Stomach (tissue), 9 donors: ENCODE data around the gene IFFO2. TPM values are rescaled to one million over a fixed set of nuclear protein-coding genes. Genes with fewer than 3 reads are reported as not detected.

Experiments
- DNase-seq, 2 donors: peaks; one replicate each; pipeline versions ENCODE4 v3.0.0 to v3.0.0-alpha.2; 2013 to 2019
- H3K27ac ChIP-seq, 5 donors: fragments of 200-600 bp in 4 of 5; sonication (generic) in 4 of 5; one replicate each; pipeline ENCODE4 v1.5.1; 2013 to 2019; ENCODE audit warnings: mild to moderate bottlenecking in 1 of 5, moderate library complexity in 1 of 5
- H3K27me3 ChIP-seq, 3 donors: fragments of 200-600 bp; sonication (generic); one replicate each; pipeline ENCODE4 v1.5.1; 2017 to 2019; ENCODE audit warnings: mixed run types in 1 of 3
- H3K36me3 ChIP-seq, 4 donors: fragments of 200-600 bp; sonication (generic); 1 replicate in 3 of 4; 2 replicates in 1 of 4; pipeline ENCODE4 v1.5.1; 2016 to 2019
- H3K4me1 ChIP-seq, 4 donors: fragments of 200-600 bp; sonication (generic); one replicate each; pipeline ENCODE4 v1.5.1; 2016 to 2019
- H3K4me3 ChIP-seq, 4 donors: fragments of 200-600 bp; sonication (generic) in 3 of 4; one replicate each; pipeline ENCODE4 v1.5.1; 2016 to 2019; ENCODE audit warnings: mild to moderate bottlenecking in 1 of 4
- H3K9me3 ChIP-seq, 4 donors: fragments of 200-600 bp; sonication (generic); one replicate each; pipeline ENCODE4 v1.5.1; 2016 to 2019
- CTCF ChIP-seq, 7 experiments: fragments of 450-650 bp in 4 of 7; fragments of 200-600 bp in 3 of 7; sonication (generic) in 3 of 7; IDR thresholded peaks; one replicate each; pipeline ENCODE4 v1.5.1; 2016 to 2019; ENCODE audit warnings: antibody characterized with exemption in 7 of 7, control low read depth in 2 of 7, mild to moderate bottlenecking in 1 of 7
- EP300 ChIP-seq: sonication (generic); formaldehyde crosslinking; IDR thresholded peaks from one replicate; pipeline ENCODE4 v1.6.1; 2017; ENCODE audit warnings: antibody characterized with exemption
- POLR2A ChIP-seq, 4 donors: fragments of 450-650 bp; IDR thresholded peaks; one replicate each; pipeline ENCODE4 v1.6.1; 2016; ENCODE audit warnings: antibody characterized with exemption in 4 of 4, control low read depth in 2 of 4, mild to moderate bottlenecking in 1 of 4, moderate library complexity in 1 of 4
- POLR2AphosphoS5 ChIP-seq, 3 donors: sonication (generic); formaldehyde crosslinking; IDR thresholded peaks; one replicate each; pipeline ENCODE4 v1.6.1; 2016; ENCODE audit warnings: antibody characterized with exemption in 3 of 3
- WGBS, 5 donors: extraction: QIAGEN DNeasy Blood & Tissue Kit in 3 of 5; methylation state at CpG; one replicate each; pipeline versions ENCODE4 v1.1.5 to v1.1.7; 2013 to 2018; 5-methylcytosine and 5-hydroxymethylcytosine counted together
- intact Hi-C: fragments of 100-400 bp; cut with DNase I; formaldehyde crosslinking; loops from one replicate; pipeline ENCODE4 v1.15.1; 2023; ENCODE audit warnings: low total_unique reads
- polyA plus RNA-seq, 3 donors: library from polyadenylated mRNA; stranded (reverse); fragments of 200-250 nt; gene quantifications; one replicate each; pipeline ENCODE4 v1.2.3, GENCODE V29; 2013
- total RNA-seq, 5 donors: library from RNA; depleted of rRNA; stranded (reverse); fragments of >200 nt; gene quantifications; one replicate each; pipeline versions ENCODE4 v1.1.0 to v1.2.3, GENCODE V29; 2014 to 2016
- donor health status: healthy with polysubstance abuse.
- donor health status: Bipolar disorder and iron deficiency.
- donor health status: healthy.

IFFO2 gene
- total and polyA plus RNA-seq, 8 donors = 0.58 to 47.8 (median 4.5) TPM

GRCh38 chr1:18967066-18967690 lies 10.7 kb upstream of the IFFO2 start:
- WGBS, 5 donors = 81 to 98% (median 90%) methylated on average over 2 of the region's 2 CpGs
- Histone ChIP-seq H3K36me3 (no peaks in the 10 kb centered on the region), H3K4me3 (no peak overlapping the region), H3K4me1 (peaks cover 0 to 1% (median 0%) of the 10 kb centered on the region in 4 donors), H3K9me3 (no peaks in the 10 kb centered on the region), H3K27ac (no peak overlapping the region), H3K27me3 (no peaks in the 10 kb centered on the region)
- TF ChIP-seq CTCF (IDR thresholded peaks at IDR 0.05) (no peak), POLR2A (IDR thresholded peaks at IDR 0.05) (no peak), POLR2AphosphoS5 (IDR thresholded peaks at IDR 0.05) (no peak), EP300 (no peak)
- intact Hi-C loops = no loop called here
- DNase-seq = no peak

GRCh38 chr1:18965206-18966173 lies 9.0 kb upstream of the IFFO2 start:
- no peak overlapping the region for H3K4me3 ChIP-seq
- WGBS, 5 donors = 77 to 79% (median 79%) methylated on average over 15 to 17 of the region's 17 CpGs
- DNase-seq = no peak
- intact Hi-C loops = no loop called here
- H3K36me3 ChIP-seq = no peaks in the 10 kb centered on the region
- H3K4me1 ChIP-seq = no peaks in the 10 kb centered on the region
- H3K27ac ChIP-seq = no peak overlapping the region
- TF ChIP-seq POLR2AphosphoS5 (IDR thresholded peaks at IDR 0.05) (no peak), CTCF (IDR thresholded peaks at IDR 0.05) (no peak), POLR2A (IDR thresholded peaks at IDR 0.05) (no peak), EP300 (no peak)
- H3K9me3 ChIP-seq = no peaks in the 10 kb centered on the region
- H3K27me3 ChIP-seq = no peaks in the 10 kb centered on the region

- TF ChIP-seq CTCF (IDR thresholded peaks at IDR 0.05) = no peak
- TF ChIP-seq EP300 = no peak
- no peak for TF ChIP-seq POLR2A (IDR thresholded peaks at IDR 0.05)
- TF ChIP-seq POLR2AphosphoS5 (IDR thresholded peaks at IDR 0.05) = no peak
- no peaks in the 10 kb centered on the region for H3K4me1 ChIP-seq
- DNase-seq = no peak
- H3K36me3 ChIP-seq = no peaks in the 10 kb centered on the region
- no peak overlapping the region for H3K27ac ChIP-seq
- H3K9me3 ChIP-seq = no peaks in the 10 kb centered on the region
- H3K4me3 ChIP-seq = no peak overlapping the region
- intact Hi-C loops = no loop called here
- 89 to 97% (median 91%) methylated on average over 4 of the region's 4 CpGs for WGBS, 5 donors
- no peaks in the 10 kb centered on the region for H3K27me3 ChIP-seq
Observed at GRCh38 chr1:18963968-18964367, 7.5 kb upstream of the IFFO2 start.

GRCh38 chr1:18962855-18963737 lies 6.6 kb upstream of the IFFO2 start:
- no peak for DNase-seq
- H3K4me3 ChIP-seq = no peak overlapping the region
- WGBS, 5 donors = 82 to 87% (median 85%) methylated on average over 7 of the region's 7 CpGs
- H3K36me3 ChIP-seq = no peaks in the 10 kb centered on the region
- no peaks in the 10 kb centered on the region for H3K4me1 ChIP-seq
- intact Hi-C loops = no loop called here
- TF ChIP-seq CTCF (IDR thresholded peaks at IDR 0.05) (no peak), POLR2A (IDR thresholded peaks at IDR 0.05) (no peak), POLR2AphosphoS5 (IDR thresholded peaks at IDR 0.05) (no peak), EP300 (no peak)
- peak overlapping the region in 1 of 5 donors; percentile 63 for H3K27ac ChIP-seq
- H3K9me3 ChIP-seq = no peaks in the 10 kb centered on the region
- no peaks in the 10 kb centered on the region for H3K27me3 ChIP-seq
